Activated CD4-positive, alpha-beta T cell treated with anti-CD3 and anti-CD28 coated beads, Interleukin-2, amount 50 U/mL, for 24 hours (primary cell): ENCODE measurements around the gene TBR1.

ENCODE experiments used
- DNase-seq, 2 donors: peaks; one replicate each; pipeline ENCODE4 v3.0.0-alpha.2; 2020; ENCODE audit warnings: low read depth in 1 of 2, low spot score in 1 of 2

The TBR1 gene

DNA sequence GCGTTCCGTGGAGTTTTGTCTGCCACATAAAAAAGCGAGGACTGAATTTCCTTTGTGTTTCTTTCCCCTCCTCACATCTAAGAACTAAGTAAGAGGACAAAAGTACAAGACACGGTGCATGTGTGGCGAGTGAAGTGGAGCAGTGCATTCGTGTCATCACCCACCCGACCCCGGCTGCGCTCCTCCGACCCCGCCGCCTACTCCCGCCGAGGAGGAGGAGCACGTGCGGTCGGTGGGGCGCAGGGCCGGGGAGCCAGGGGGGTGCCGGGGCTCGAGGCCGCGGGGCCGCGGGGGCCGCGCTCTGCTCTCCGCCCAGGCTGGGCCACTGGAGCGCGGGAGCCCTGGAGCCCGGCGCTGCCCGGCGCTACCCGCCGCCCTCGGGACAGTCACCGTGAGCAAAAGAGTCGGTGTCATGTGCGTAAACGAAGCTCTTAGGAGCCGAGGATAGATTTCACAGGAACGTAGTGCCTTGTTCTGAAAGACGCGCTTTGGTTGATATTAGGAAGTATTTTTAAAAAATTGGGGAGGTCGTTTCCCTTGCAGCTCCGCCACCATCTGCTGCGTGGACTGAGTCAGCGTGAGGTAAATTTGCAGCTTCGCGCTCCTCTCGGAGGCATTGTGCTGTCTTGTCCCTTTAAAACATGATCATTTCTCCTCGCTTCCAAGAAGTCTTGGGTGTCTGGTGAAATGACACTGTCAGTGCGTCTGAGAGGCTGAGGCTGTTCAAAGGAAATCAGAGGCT is 11.0 kb downstream of the TBR1 start:
- no peak for DNase-seq

DNA sequence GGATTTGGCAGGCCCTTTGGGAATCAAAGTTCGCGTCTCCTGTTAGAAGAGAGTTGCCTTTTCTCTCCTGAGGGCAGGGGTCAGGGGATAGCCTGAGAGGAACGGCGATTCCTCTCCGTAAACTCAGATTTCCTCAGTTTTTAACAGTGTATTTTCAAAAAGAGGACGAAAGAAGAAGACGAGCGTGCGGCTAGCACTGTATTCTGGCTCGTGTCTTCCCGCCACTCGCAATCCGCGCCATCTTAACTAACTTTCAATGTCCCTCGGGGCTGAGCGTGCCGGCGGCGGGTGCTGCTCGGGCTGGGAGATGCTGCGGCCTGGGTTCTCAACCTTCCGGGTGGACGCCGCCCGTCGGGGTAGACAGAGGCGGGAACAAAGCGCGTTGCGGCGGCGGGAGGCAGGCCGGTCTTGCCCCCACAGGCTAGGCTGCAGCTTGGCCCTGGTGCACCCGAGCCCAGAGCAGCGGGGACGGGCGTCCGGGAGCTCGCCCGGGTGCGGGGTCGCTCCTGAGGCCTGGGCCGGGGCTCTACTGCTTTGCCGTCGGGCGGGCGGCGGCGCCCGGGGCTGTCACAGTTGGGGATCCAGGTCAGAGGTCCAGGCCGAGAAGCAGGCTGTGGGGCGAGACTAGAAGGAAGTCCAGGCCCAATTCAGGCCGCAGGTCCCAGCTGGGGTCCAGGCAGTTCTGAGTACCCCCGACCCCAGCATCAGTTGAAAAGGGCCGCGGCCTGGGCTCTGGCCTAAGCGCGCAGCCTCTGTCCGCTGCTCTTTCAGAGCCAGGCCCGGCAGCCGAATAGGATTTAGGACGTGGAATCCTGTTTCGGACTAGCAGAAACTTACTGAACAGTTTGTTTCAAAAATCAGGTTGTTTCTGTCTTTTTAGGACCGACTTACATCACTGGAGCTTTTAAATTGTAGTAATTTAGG is 11.8 kb downstream of the TBR1 start:
- no peak for DNase-seq

DNA sequence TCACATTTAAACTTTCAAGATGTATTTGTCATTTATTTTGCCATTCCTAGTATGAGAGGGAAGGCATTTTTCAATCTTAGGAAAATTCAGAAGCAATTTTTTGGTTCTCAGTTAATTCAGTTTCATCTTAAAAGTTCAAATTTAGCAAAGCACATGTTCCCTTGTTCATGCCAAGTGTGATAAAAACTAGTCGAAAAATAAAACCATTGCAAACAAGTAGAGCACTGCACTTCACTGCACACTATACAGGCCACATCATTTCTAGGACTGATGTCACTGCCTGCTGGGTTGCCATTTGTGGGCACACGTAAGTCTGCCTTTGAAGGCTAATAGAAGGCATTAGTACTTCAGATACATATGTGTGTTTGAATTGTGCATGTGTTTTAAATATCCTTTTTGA is 14.3 kb downstream of the TBR1 start:
- no peak for DNase-seq

DNA sequence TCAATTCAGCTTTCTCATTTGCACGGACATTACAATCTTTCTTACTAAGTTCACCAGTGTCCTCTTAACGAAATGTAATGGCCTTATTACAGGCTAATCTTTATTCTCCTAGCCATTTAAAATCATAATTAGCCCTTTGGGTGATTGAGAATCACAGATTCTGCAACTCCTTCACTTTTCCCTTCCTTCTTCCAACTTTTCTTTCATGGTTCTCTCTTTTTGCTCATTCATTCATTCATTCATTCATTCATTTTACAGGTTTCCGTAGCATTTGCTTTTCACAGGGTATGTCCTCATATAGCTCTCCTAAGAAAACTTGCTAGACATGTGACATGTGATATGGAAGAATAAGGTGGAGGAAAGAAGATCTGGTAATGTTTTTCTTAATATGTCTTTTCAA is 16.0 kb downstream of the TBR1 start:
- no peak for DNase-seq

DNA sequence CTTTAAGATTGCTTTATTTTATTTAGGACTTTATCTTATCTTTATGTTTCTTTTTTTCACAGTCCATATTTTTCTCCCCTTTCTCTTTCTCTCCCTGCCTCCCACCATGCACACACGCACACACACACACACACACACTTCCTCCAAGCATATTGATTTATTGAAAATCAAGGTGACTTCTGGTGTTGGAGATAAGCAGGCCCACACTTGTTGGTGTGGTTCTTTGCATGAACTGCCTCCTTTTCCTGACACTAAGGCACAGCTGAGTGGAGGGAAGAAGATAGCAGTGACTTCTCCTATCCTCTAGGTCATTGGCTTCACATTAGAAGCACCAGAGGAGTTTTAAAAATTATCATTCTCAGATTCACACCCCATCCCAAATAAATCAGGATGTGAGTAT is 18.0 kb downstream of the TBR1 start:
- no peak for DNase-seq

DNA sequence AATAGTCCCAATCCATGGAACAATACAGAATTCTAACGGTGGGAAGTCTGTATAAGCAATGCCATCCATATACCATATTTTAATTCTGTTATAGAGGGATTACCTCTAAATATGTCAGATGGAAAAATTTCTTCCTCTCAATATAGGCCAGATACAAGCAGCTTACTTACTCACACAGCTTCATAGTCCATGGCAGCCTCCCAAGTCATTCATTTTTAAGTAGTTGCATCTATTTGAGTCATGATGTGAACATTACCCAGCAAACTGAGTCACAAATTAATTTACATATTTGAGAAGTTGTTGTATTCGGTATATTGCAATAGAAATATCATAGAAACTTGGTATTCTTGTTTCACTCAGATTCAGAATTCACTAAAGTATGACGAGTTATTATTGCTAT is 20.3 kb downstream of the TBR1 start:
- no peak for DNase-seq

DNA sequence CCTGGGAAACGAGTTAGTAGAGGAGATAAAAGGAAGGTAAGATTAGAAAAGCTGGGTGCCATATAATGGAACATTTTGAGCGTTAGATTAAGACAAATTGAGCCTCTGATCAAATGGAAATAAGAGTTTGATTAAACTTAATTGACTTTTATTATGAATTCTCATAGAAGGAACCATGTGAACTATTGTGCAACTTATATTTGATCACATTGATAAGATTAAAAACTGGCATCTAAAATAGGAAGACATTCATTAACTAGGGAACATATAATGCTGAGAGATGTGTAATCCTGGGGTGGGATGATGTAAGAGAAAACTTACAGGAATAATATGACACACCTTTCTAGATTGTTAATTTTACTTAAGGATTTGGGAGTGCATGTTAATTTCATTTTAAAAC is 22.5 kb downstream of the TBR1 start:
- no peak for DNase-seq

DNA sequence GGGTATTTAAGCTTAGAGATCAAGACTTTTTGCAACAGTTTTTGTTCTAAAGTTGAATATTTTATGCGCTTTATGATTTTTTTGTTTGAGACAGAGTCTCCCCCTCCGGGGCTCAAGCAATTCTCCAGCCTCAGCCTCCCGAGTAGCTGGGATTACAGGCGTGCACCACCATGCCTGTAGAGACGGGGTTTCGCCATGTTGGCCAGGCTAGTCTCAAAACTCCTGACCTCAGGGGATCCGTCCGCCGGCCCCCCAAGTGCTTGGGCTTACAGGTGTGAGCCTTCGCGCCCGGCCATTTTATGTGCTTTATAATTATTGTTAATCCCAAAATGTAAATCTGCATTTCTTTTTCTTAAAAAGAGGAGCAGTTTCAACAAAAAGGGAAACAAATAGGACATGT is 29.0 kb downstream of the TBR1 start:
- DNase-seq: no peak

DNA sequence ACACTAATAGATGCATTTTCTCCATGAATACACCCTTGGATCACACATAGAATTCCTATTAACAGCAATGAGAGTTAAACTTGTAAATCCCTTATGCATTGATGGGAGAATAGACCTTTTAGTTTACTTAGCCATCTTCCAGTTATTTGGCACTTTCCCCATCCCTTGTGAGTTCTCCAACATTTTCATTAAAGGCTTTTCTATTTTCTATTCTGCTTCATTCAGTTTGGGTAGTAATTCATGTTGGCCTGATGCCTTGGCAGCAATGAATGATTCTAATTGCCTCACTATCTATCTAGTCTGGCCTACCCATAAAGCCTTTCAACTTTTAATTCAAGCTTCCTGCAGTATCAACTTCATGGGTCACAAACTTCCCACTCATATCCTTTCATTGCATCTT is 32.3 kb downstream of the TBR1 start:
- no peak for DNase-seq

DNA sequence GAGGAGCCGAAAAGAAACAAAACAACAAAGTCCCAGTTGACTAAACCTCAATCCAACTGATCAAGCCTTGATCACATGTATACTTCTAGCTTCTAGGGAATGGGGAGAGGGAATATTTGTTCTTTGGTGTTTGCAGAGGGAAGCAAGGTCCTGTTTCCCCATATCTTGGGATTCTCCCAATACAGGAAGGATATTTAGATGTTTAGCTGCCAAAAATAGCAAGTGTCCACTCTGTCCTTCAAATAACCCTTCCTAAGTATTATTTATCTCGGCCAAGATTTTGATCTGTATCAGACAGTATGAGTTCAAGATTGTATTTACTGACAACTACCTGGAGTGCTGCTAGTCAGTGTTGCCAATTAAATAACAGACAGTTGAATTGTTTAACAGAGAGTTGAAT is 55.5 kb downstream of the TBR1 start:
- DNase-seq: no peak

DNA sequence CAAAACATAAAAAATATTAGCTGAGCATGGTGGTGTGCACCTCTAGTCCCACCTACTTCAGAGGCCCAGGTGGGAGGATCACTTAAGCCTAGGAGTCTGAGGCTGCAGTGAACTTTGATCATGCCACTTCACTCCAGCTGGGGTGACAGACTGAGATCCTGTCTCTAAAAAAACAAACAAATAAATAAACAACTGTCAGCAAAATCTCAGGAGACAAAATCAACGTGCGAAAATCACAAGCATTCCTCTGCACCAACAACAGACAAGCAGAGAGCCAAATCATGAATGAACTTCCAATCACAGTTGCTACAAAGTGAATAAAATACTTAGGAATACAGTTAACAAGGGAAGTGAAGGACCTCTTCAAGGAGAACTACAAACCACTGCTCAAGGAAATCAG is 58.8 kb downstream of the TBR1 start:
- DNase-seq: no peak
